ENCODE data around the gene AASDH.

AASDH gene

DNA sequence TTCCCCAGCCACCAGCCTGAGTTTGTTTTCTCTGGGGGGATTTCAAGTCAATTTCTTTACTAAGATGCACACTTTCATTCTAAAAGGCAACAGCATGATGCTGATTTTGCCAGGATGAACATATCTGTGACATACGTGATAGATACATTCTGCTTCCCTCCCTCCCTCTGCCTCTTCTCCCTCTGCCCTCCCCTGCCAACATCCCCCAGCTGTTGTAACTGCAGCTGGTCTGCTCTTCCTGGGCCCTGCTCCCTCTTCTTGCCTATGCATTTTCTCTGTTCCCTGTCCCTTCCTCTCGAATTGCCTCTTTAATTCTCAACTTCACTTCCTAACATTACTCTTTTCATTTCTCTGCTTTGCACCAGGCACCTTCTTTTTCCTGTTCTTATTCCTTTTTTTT lies 83.4 kb downstream of the AASDH start:
- no peak for DNase-seq (ENCODE audit: low read depth)
- no peak overlapping the region for H3K4me3 ChIP-seq (ENCODE audit: low read depth, low read length)
- TF ChIP-seq CTCF (IDR thresholded peaks at IDR 0.05; ENCODE audit: control insufficient read depth, extremely low read depth, insufficient read depth): no peak

DNA sequence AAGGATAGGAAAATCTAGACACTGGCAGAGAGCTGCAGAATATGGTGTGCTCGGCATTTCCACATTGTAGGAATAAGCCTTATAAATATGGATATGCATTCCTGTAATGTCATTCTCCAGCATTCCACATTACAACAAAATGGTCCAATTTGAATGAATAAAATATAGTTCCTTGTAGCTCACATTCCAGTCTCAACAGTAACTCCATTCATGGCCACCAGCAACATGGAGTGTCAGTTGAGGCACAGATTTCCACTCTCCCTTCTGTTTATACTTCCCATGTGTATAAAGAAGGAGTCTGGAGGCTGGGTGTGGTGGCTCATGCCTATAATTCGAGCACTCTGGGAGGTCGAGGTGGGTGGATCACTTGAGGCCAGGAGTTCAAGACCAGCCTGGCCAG lies 84.5 kb downstream of the AASDH start:
- no peak overlapping the region for H3K4me3 ChIP-seq (ENCODE audit: low read depth, low read length)
- TF ChIP-seq CTCF (IDR thresholded peaks at IDR 0.05; ENCODE audit: control insufficient read depth, extremely low read depth, insufficient read depth): no peak
- DNase-seq (ENCODE audit: low read depth): no peak

DNA sequence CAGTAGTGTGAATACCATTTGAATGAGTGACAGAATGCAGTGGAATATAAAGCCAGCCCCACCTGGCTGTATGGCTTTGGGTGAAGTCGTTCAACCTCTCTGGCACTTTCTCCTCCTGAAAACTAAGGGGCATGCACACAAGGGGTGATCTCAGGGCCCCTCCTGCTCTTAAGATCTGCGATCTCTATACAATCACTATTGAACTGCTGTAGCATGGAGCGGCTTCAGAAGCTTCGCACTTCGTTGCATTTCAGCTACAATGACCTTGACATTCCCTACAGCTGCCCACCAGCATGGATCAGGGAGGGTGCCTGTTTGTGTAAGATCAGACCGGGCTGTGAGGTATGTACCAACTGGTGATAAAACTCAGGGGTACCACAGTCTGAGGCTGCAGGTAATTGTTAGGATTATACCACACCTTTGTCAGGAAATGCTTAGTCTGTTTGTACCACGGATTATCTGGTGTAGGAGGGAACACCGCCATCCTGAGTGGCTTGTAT lies 85.2 kb downstream of the AASDH start:
- H3K4me3 ChIP-seq (ENCODE audit: low read depth, low read length): no peak overlapping the region
- TF ChIP-seq CTCF (IDR thresholded peaks at IDR 0.05; ENCODE audit: control insufficient read depth, extremely low read depth, insufficient read depth): no peak
- DNase-seq (ENCODE audit: low read depth): no peak

- peak; percentile 47 for DNase-seq (ENCODE audit: low read depth)
- no peak overlapping the region for H3K4me3 ChIP-seq (ENCODE audit: low read depth, low read length)
- TF ChIP-seq CTCF (IDR thresholded peaks at IDR 0.05; ENCODE audit: control insufficient read depth, extremely low read depth, insufficient read depth): peak; percentile 95
These were observed 85.9 kb downstream of the AASDH start for GRCh38 chr4:56301181-56301996.

- no peak for TF ChIP-seq CTCF (IDR thresholded peaks at IDR 0.05; ENCODE audit: control insufficient read depth, extremely low read depth, insufficient read depth)
- no peak overlapping the region for H3K4me3 ChIP-seq (ENCODE audit: low read depth, low read length)
- no peak for DNase-seq (ENCODE audit: low read depth)
These were observed 89.1 kb downstream of the AASDH start for GRCh38 chr4:56298236-56298635.

GRCh38 chr4:56297776-56298175 lies 89.5 kb downstream of the AASDH start:
- no peak for DNase-seq (ENCODE audit: low read depth)
- H3K4me3 ChIP-seq (ENCODE audit: low read depth, low read length): no peak overlapping the region
- TF ChIP-seq CTCF (IDR thresholded peaks at IDR 0.05; ENCODE audit: control insufficient read depth, extremely low read depth, insufficient read depth): no peak

DNA sequence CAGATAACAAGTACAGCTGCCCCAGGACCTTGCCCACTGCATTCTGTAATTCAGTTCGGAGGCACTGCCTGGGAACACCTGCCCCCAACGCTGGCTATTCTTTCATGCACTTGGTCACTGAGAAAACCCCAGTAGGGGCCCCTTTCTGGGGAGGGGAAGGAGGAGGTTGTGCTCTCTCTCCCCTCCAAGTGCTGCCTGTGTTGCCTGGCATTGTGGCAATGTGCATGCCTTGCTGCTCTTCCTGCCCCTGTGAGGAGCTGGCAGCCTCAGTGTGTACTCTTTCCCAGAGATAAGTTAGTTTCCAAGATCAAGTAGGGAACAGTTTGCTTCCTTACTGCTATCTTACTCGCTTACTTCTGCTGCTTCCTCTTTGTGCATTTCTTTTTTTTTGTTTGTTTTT lies 90.8 kb downstream of the AASDH start:
- no peak overlapping the region for H3K4me3 ChIP-seq (ENCODE audit: low read depth, low read length)
- no peak for TF ChIP-seq CTCF (IDR thresholded peaks at IDR 0.05; ENCODE audit: control insufficient read depth, extremely low read depth, insufficient read depth)
- peak; percentile 50 for DNase-seq (ENCODE audit: low read depth)
